OCI-LY1 (cell line): ENCODE measurements around the gene PDK3.

ENCODE experiments used
- H2AFZ ChIP-seq: fragments of 200-600 bp; sonication (generic), shearing (Covaris generic); 2 replicates; pipeline ENCODE4 v1.6.0; 2014; ENCODE audit warnings: antibody characterized with exemption, mild to moderate bottlenecking, low read length
- H3F3A ChIP-seq: fragments of 200-600 bp; sonication (generic), shearing (Covaris generic); 2 replicates; pipeline ENCODE4 v1.6.0; 2014; ENCODE audit warnings: mild to moderate bottlenecking, antibody characterized with exemption, low read length, moderate library complexity; ENCODE audit not compliant: insufficient read depth
- H3K27ac ChIP-seq: fragments of 200-600 bp; sonication (generic); 2 replicates; pipeline ENCODE4 v1.5.1; 2014; ENCODE audit warnings: low read length, mixed run types, mild to moderate bottlenecking, low read depth; ENCODE audit not compliant: poor library complexity, severe bottlenecking
- H3K27me3 ChIP-seq: fragments of 200-600 bp; sonication (generic); 2 replicates; pipeline ENCODE4 v1.6.0; 2014; ENCODE audit warnings: antibody characterized with exemption, mild to moderate bottlenecking, low read length, moderate library complexity; ENCODE audit not compliant: insufficient read depth
- H3K36me3 ChIP-seq: fragments of 200-600 bp; sonication (generic); 2 replicates; pipeline ENCODE4 v1.6.1; 2014; ENCODE audit warnings: mild to moderate bottlenecking, antibody characterized with exemption, low read length, moderate library complexity, mixed read lengths; ENCODE audit not compliant: insufficient read depth
- H3K4me1 ChIP-seq: fragments of 200-600 bp; sonication (generic); 2 replicates; pipeline ENCODE4 v1.5.1; 2014; ENCODE audit warnings: mild to moderate bottlenecking, low read length, moderate library complexity; ENCODE audit not compliant: insufficient read depth, severe bottlenecking
- H3K4me2 ChIP-seq: fragments of 200-600 bp; sonication (generic), shearing (Covaris generic); 2 replicates; pipeline ENCODE4 v1.6.1; 2014; ENCODE audit warnings: low read length
- H3K4me3 ChIP-seq: fragments of 200-600 bp; sonication (generic); 2 replicates; pipeline ENCODE4 v1.5.1; 2014; ENCODE audit warnings: low read length, low read depth, mild to moderate bottlenecking, mixed read lengths; ENCODE audit not compliant: poor library complexity, severe bottlenecking
- H3K79me2 ChIP-seq: fragments of 200-600 bp; shearing (Covaris generic); 2 replicates; pipeline ENCODE4 v1.6.1; 2016; ENCODE audit warnings: mixed run types, low read length, mixed read lengths; ENCODE audit not compliant: insufficient read depth
- H3K9ac ChIP-seq: fragments of 200-600 bp; sonication (generic), shearing (Covaris generic); 2 replicates; pipeline ENCODE4 v1.6.1; 2014; ENCODE audit warnings: mild to moderate bottlenecking, low read length, mixed read lengths
- H3K9me2 ChIP-seq: fragments of 200-600 bp; sonication (generic), shearing (Covaris generic); 2 replicates; pipeline ENCODE4 v1.6.1; 2014; ENCODE audit warnings: low read depth, mild to moderate bottlenecking, low read length, mixed read lengths
- H3K9me3 ChIP-seq: fragments of 200-600 bp; shearing (Covaris generic); 2 replicates; pipeline ENCODE4 v1.6.1; 2014; ENCODE audit warnings: low read length, mixed read lengths
- H4K20me1 ChIP-seq: fragments of 200-600 bp; sonication (generic), shearing (Covaris generic); 2 replicates; pipeline ENCODE4 v1.6.0; 2016; ENCODE audit warnings: mild to moderate bottlenecking, low read length; ENCODE audit not compliant: insufficient read depth
- CTCF ChIP-seq: fragments of 200-600 bp; sonication (generic), shearing (Covaris generic); IDR thresholded peaks from 2 replicates; pipeline ENCODE4 v1.5.1; 2017; ENCODE audit warnings: mild to moderate bottlenecking, antibody characterized with exemption, low read length, moderate library complexity, mixed read lengths
- EZH2 ChIP-seq: fragments of 200-600 bp; sonication (generic), shearing (Covaris generic); IDR thresholded peaks from 2 replicates; pipeline ENCODE4 v1.8.0; 2017; ENCODE audit warnings: borderline replicate concordance, mixed run types, mild to moderate bottlenecking, antibody characterized with exemption, low read length, moderate library complexity, mixed read lengths

The PDK3 gene

DNA sequence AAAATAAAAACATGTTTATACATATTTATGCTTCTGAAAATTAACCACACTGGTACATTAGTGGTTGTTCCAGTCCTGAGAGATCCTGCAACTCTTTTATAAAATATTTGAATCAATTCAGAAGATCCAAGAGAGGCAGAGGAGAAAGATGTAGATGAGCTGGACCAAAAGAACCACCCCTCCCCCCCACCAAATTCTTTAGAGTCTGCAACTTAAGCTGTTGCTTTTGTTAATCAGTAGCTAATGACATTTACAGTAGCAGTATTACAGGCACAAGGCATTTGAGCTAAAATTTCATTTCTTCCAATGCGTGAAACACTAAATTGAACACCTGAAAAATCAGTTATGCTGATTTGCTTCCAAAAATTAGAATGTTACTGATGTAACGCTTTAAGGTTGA, 61.5 kb downstream of the PDK3 start:
- Histone ChIP-seq H3K4me2 (no peak overlapping the region), H3K27me3 (no peaks in the 10 kb centered on the region), H3K36me3 (no peaks in the 10 kb centered on the region), H3F3A (no peaks in the 10 kb centered on the region), H2AFZ (no peak overlapping the region), H3K4me1 (no peaks in the 10 kb centered on the region), H3K27ac (no peak overlapping the region), H3K9me2 (no peaks in the 10 kb centered on the region), H3K9me3 (no peaks in the 10 kb centered on the region), H4K20me1 (no peaks in the 10 kb centered on the region), H3K9ac (no peak overlapping the region), H3K79me2 (no peaks in the 10 kb centered on the region), H3K4me3 (no peak overlapping the region)
- TF ChIP-seq EZH2 (no peak), CTCF (no peak)

DNA sequence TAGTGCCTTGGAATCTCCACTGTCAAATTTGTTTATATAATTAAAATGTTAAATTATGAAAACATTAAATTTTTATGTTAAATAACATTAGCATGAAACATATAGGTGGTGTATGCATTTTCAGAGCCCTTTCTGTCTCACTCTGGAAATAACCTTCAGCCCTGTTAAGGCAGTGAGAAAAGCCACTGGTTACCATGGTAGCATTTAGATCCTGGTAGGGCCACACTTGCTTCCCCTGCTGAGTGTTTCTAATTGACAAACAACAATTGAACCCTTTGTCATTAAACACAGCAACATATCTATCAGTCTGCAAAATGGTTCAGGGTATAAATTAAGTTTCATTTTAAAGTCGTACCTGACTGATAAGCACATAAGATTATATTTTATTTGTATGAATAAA, 63.5 kb downstream of the PDK3 start:
- Histone ChIP-seq H4K20me1 (no peaks in the 10 kb centered on the region), H3K9me2 (no peaks in the 10 kb centered on the region), H3K36me3 (no peaks in the 10 kb centered on the region), H3K27ac (no peak overlapping the region), H3F3A (no peaks in the 10 kb centered on the region), H3K4me3 (no peak overlapping the region), H3K9ac (no peak overlapping the region), H2AFZ (no peak overlapping the region), H3K79me2 (no peaks in the 10 kb centered on the region), H3K27me3 (no peaks in the 10 kb centered on the region), H3K9me3 (no peaks in the 10 kb centered on the region), H3K4me2 (no peak overlapping the region), H3K4me1 (no peaks in the 10 kb centered on the region)
- TF ChIP-seq CTCF: no peak

GRCh38 chrX:24536551-24536950, 71.5 kb downstream of the PDK3 start:
- no peaks in the 10 kb centered on the region for H3F3A ChIP-seq
- no peak overlapping the region for H3K27ac ChIP-seq

More at GRCh38 chrX:24536551-24536950, 71.5 kb downstream of the PDK3 start:
- Histone ChIP-seq H3K4me1 (no peaks in the 10 kb centered on the region), H2AFZ (no peak overlapping the region), H3K4me2 (no peak overlapping the region), H3K9me2 (no peaks in the 10 kb centered on the region), H3K9ac (no peak overlapping the region), H3K79me2 (no peaks in the 10 kb centered on the region), H3K27me3 (no peaks in the 10 kb centered on the region), H3K4me3 (no peak overlapping the region), H3K36me3 (no peaks in the 10 kb centered on the region), H3K9me3 (no peaks in the 10 kb centered on the region), H4K20me1 (no peaks in the 10 kb centered on the region)
- TF ChIP-seq EZH2 (no peak), CTCF (no peak)
